Spleen (tissue), 11 donors: ENCODE measurements around the gene KREMEN1. TPM values are rescaled to one million over a fixed set of nuclear protein-coding genes. Genes with fewer than 3 reads are reported as not detected.

Experiments
- DNase-seq: peaks from one replicate; pipeline ENCODE4 v3.0.0-alpha.2; 2020
- H3K27ac ChIP-seq, 8 donors: fragments of 200-600 bp; sonication (generic) in 7 of 8; 1 replicate in 4 of 8; 2 replicates in 4 of 8; pipeline versions ENCODE4 v1.5.0 to v1.8.0; 2016 to 2021; ENCODE audit warnings: inconsistent platforms in 4 of 8, mild to moderate bottlenecking in 4 of 8, moderate library complexity in 1 of 8
- H3K27me3 ChIP-seq, 7 donors: fragments of 200-600 bp; sonication (generic) in 6 of 7; replicated peaks in 1 of 7; 1 replicate in 4 of 7; 2 replicates in 3 of 7; pipeline versions ENCODE4 v1.5.0 to v1.8.0; 2016 to 2021; ENCODE audit warnings: inconsistent platforms in 3 of 7, mild to moderate bottlenecking in 1 of 7
- H3K36me3 ChIP-seq, 6 donors: fragments of 200-600 bp; sonication (generic) in 5 of 6; 1 replicate in 4 of 6; 2 replicates in 2 of 6; pipeline versions ENCODE4 v1.5.0 to v1.8.0; 2016 to 2021; ENCODE audit warnings: inconsistent platforms in 2 of 6
- H3K4me1 ChIP-seq, 6 donors: fragments of 200-600 bp; sonication (generic) in 5 of 6; 1 replicate in 3 of 6; 2 replicates in 3 of 6; pipeline versions ENCODE4 v1.5.0 to v1.8.0; 2016 to 2021; ENCODE audit warnings: inconsistent platforms in 3 of 6
- H3K4me3 ChIP-seq, 8 donors: fragments of 200-600 bp; sonication (generic) in 7 of 8; 1 replicate in 4 of 8; 2 replicates in 4 of 8; pipeline versions ENCODE4 v1.5.0 to v1.8.0; 2016 to 2021; ENCODE audit warnings: inconsistent platforms in 4 of 8, mild to moderate bottlenecking in 4 of 8, moderate library complexity in 2 of 8
- H3K9me3 ChIP-seq, 8 donors: fragments of 200-600 bp; sonication (generic) in 7 of 8; 1 replicate in 4 of 8; 2 replicates in 4 of 8; pipeline versions ENCODE4 v1.5.0 to v1.8.0; 2016 to 2021; ENCODE audit warnings: inconsistent platforms in 4 of 8
- CTCF ChIP-seq, 11 experiments: fragments of 200-600 bp in 7 of 11; fragments of 450-650 bp in 4 of 11; sonication (generic) in 4 of 11; IDR thresholded peaks in 8 of 11; conservative IDR thresholded peaks in 3 of 11; 1 replicate in 7 of 11; 2 replicates in 4 of 11; pipeline versions ENCODE4 v1.4.0 to v1.8.0; 2016 to 2021; ENCODE audit warnings: antibody characterized with exemption in 11 of 11, inconsistent platforms in 4 of 11, mild to moderate bottlenecking in 1 of 11
- POLR2A ChIP-seq, 3 donors: fragments of 450-650 bp; IDR thresholded peaks; one replicate each; pipeline ENCODE4 v1.5.1; 2017; ENCODE audit warnings: antibody characterized with exemption in 3 of 3, mild to moderate bottlenecking in 1 of 3
- POLR2AphosphoS5 ChIP-seq, 3 donors: sonication (generic); formaldehyde crosslinking; IDR thresholded peaks; one replicate each; pipeline ENCODE4 v1.5.1; 2017; ENCODE audit warnings: antibody characterized with exemption in 3 of 3
- WGBS, 5 donors: extraction: QIAGEN DNeasy Blood & Tissue Kit in 3 of 5; methylation state at CpG; one replicate each; pipeline versions ENCODE4 v1.1.5 to v1.1.7; 2013 to 2018; 5-methylcytosine and 5-hydroxymethylcytosine counted together
- intact Hi-C: fragments of 100-400 bp; cut with DNase I; formaldehyde crosslinking; loops from one replicate; pipeline ENCODE4 v1.15.0; 2023; ENCODE audit warnings: low total_unique reads
- polyA plus RNA-seq, 3 donors: library from polyadenylated mRNA; stranded (reverse); fragments of 200-250 nt; gene quantifications; one replicate each; pipeline ENCODE4 v1.2.1, GENCODE V29; 2013
- total RNA-seq, 7 donors: library from RNA; depleted of rRNA in 3 of 7; stranded (reverse); fragments of >200 nt in 3 of 7; fragmentation: NEBNext Ultra II Directional in 4 of 7; extraction: Animal tissue kit (Norgen Biotek cat#: 25700) in 4 of 7; gene quantifications; one replicate each; pipeline versions ENCODE4 v1.1.0 to v1.2.1, GENCODE V29; 2016 to 2021
- donor health status: healthy with polysubstance abuse.
- donor health status: DM: no; HTN: no; CAD: no; lungs with moderate emphysema.
- donor health status: DM: no; HTN: no; CAD: no.
- donor health status: Bipolar disorder and iron deficiency.
- donor health status: healthy.
- donor health status: DM: no; HTN: no; CAD: no.
- donor health status: DM: yes; HTN: yes; CAD: no.

The KREMEN1 gene
- total and polyA plus RNA-seq, 10 donors: 1.5 to 41.3 (median 25.1) TPM

- peak; percentile 56 for DNase-seq
- Histone ChIP-seq H3K4me3 (no peak overlapping the region), H3K9me3 (no peaks in the 10 kb centered on the region), H3K27ac (no peak overlapping the region), H3K36me3 (peaks cover 0 to 11% (median 0%) of the 10 kb centered on the region in 6 donors), H3K27me3 (peaks cover 0 to 8% (median 0%) of the 10 kb centered on the region in 7 donors), H3K4me1 (peaks cover 7 to 54% (median 34%) of the 10 kb centered on the region in 6 donors)
- TF ChIP-seq POLR2A (IDR thresholded peaks at IDR 0.05) (no peak), POLR2AphosphoS5 (IDR thresholded peaks at IDR 0.05) (no peak), CTCF (IDR thresholded peaks at IDR 0.05 in 8 of 11, conservative IDR thresholded peaks at IDR 0.05 in 3 of 11) (no peak)
- intact Hi-C loops: no loop called here
- 77 to 88% (median 84%) methylated on average over 6 of the region's 6 CpGs for WGBS, 5 donors
Measured at GRCh38 chr22:29148036-29148435, 75.2 kb downstream of the KREMEN1 start.

GRCh38 chr22:29148826-29149225 lies 76.0 kb downstream of the KREMEN1 start:
- peak overlapping the region in 4 of 8 donors; percentile 80 to 91 (median 88) for H3K27ac ChIP-seq
- no peak for TF ChIP-seq POLR2A (IDR thresholded peaks at IDR 0.05)
- no peak for TF ChIP-seq POLR2AphosphoS5 (IDR thresholded peaks at IDR 0.05)
- TF ChIP-seq CTCF (IDR thresholded peaks at IDR 0.05 in 8 of 11, conservative IDR thresholded peaks at IDR 0.05 in 3 of 11): no peak
- 80 to 96% (median 86%) methylated on average over 10 of the region's 10 CpGs for WGBS, 5 donors
- H3K4me3 ChIP-seq: no peak overlapping the region
- H3K4me1 ChIP-seq: peaks cover 15 to 62% (median 42%) of the 10 kb centered on the region in 6 donors
- H3K9me3 ChIP-seq: no peaks in the 10 kb centered on the region
- DNase-seq: peak; percentile 48
- intact Hi-C loops: no loop called here
- H3K36me3 ChIP-seq: peaks cover 0 to 9% (median 0%) of the 10 kb centered on the region in 6 donors
- H3K27me3 ChIP-seq: peaks cover 0 to 16% (median 0%) of the 10 kb centered on the region in 7 donors

GRCh38 chr22:29149841-29150555 lies 77.2 kb downstream of the KREMEN1 start:
- TF ChIP-seq POLR2A (IDR thresholded peaks at IDR 0.05): no peak
- peak in 2 of 3 donors; percentile 21 to 44 for TF ChIP-seq POLR2AphosphoS5 (IDR thresholded peaks at IDR 0.05)
- peak; percentile 68 for DNase-seq
- intact Hi-C loops: no loop called here
- H3K4me1 ChIP-seq: peaks cover 18 to 65% (median 53%) of the 10 kb centered on the region in 6 donors
- H3K27me3 ChIP-seq: peaks cover 0 to 28% (median 0%) of the 10 kb centered on the region in 7 donors
- H3K27ac ChIP-seq: peak overlapping the region; percentile 10 to 91 (median 76)
- peaks cover 0 to 9% (median 0%) of the 10 kb centered on the region in 6 donors for H3K36me3 ChIP-seq
- H3K9me3 ChIP-seq: no peaks in the 10 kb centered on the region
- H3K4me3 ChIP-seq: no peak overlapping the region
- 67 to 78% (median 74%) methylated on average over 13 to 16 of the region's 16 CpGs for WGBS, 5 donors

GRCh38 chr22:29150701-29151100 lies 77.9 kb downstream of the KREMEN1 start:
- WGBS, 5 donors: 87 to 93% (median 92%) methylated on average over 6 to 9 of the region's 9 CpGs
- DNase-seq: peak; percentile 54

More at GRCh38 chr22:29150701-29151100, 77.9 kb downstream of the KREMEN1 start:
- peaks cover 18 to 65% (median 53%) of the 10 kb centered on the region in 6 donors for H3K4me1 ChIP-seq
- peak overlapping the region in 6 of 8 donors; percentile 61 to 91 (median 84) for H3K27ac ChIP-seq
- peaks cover 0 to 8% (median 0%) of the 10 kb centered on the region in 6 donors for H3K36me3 ChIP-seq
- H3K27me3 ChIP-seq: peaks cover 0 to 35% (median 0%) of the 10 kb centered on the region in 7 donors
- intact Hi-C loops: no loop called here
- no peaks in the 10 kb centered on the region for H3K9me3 ChIP-seq
- TF ChIP-seq POLR2AphosphoS5 (IDR thresholded peaks at IDR 0.05) (no peak), POLR2A (IDR thresholded peaks at IDR 0.05) (no peak), CTCF (IDR thresholded peaks at IDR 0.05 in 8 of 11, conservative IDR thresholded peaks at IDR 0.05 in 3 of 11) (no peak)
- H3K4me3 ChIP-seq: no peak overlapping the region
